ENCODE results near the gene KRTAP5-4. TPM values are rescaled to one million over a fixed set of nuclear protein-coding genes. Genes with fewer than 3 reads are reported as not detected.

Gene KRTAP5-4
- total and polyA plus RNA-seq, 2 donors (not counting 3 experiments of a cell fraction or from before 2014, with no cell fraction given): not detected

DNA sequence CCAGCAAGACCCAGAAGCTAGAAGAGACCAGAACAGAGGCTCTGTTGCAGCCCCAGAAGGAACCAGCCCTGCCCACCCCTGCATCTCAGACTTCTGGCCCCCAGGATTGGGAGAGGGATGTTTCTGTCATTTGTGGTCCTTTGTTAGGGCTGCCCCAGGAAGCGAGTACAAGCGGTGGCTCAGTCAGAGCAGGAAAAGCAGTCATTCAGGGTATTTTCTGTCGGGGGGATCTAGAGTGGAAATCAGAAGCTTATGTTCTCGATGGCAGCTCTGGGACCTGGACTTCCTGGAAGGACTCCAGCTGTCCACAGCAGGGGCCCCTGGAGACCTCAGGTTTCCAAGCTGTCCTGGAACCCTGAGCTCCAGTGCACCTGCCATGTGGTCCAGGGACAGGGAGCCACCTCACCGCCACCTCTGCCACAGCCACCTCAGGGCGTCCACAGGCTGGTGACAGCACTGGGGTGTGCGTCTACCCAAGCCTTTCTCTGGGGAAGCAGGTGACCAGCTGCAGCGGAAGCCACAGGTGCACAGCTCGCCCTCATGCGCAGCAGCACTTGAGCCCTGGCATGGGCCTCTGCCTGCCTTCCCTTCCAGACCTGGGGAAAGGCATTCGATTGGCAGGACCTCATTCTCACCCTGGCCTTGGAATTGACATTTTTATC, 10.2 kb upstream of the KRTAP5-4 start:
- Histone ChIP-seq H3K27ac (ENCODE audit: insufficient read depth, low read depth, low read length) (no peak overlapping the region), H3K9ac (replicated peaks; ENCODE audit: extremely low read depth, insufficient read depth, low read length) (no peak overlapping the region), H3K4me2 (ENCODE audit: insufficient read depth, low read length) (no peak overlapping the region), H3K36me3 (ENCODE audit: control insufficient read depth in 2 of 2, extremely low read depth in 1 of 2, insufficient read depth in 2 of 2, low read length in 2 of 2) (no peaks in the 10 kb centered on the region), H3K4me1 (ENCODE audit: control insufficient read depth, extremely low read depth, insufficient read depth, low read length) (no peaks in the 10 kb centered on the region), H3K9me1 (replicated peaks; ENCODE audit: control insufficient read depth, extremely low read depth, insufficient read depth, low read length) (no peaks in the 10 kb centered on the region), H3K9me3 (replicated peaks; ENCODE audit: control insufficient read depth, insufficient read depth, low read length) (no peaks in the 10 kb centered on the region), H3K27me3 (ENCODE audit: control insufficient read depth in 2 of 2, insufficient read depth in 2 of 2, low read length in 2 of 2) (peaks cover 0 to 10% of the 10 kb centered on the region in 2 experiments), H3K79me2 (ENCODE audit: control insufficient read depth, insufficient read depth, low read length) (no peaks in the 10 kb centered on the region), H4K20me1 (replicated peaks; ENCODE audit: control insufficient read depth, extremely low read depth, insufficient read depth, low read length) (no peaks in the 10 kb centered on the region), H3K4me3 (replicated peaks in 1 of 3; ENCODE audit: insufficient read depth in 1 of 3, low read depth in 1 of 3, low read length in 3 of 3) (no peak overlapping the region), H2AFZ (ENCODE audit: low read depth, low read length) (no peak overlapping the region)
- DNase-seq (ENCODE audit: low read depth, low spot score): no peak
- dilution Hi-C loops (cut with MboI; ENCODE audit: extremely low pct_ligation_motif_present, low sequenced_read_pairs): no loop called here
- TF ChIP-seq GATA2 (IDR thresholded peaks at IDR 0.05; ENCODE audit: insufficient read depth, insufficient read length, low read depth, low read length): no peak
- no peak for TF ChIP-seq FOS (IDR thresholded peaks at IDR 0.05; ENCODE audit: borderline replicate concordance, insufficient read depth, low read length)
- no peak for TF ChIP-seq EZH2 (IDR thresholded peaks at IDR 0.05; ENCODE audit: borderline replicate concordance, low read depth, low read length, severe bottlenecking)
- ChIA-PET CTCF (interaction anchor here (0.8 to 4.3 kb wide), 11 partner anchors 7 to 520 kb away, joined by 3 to 25 read pairs (median 5); no protein-coding TSS in a partner anchor), POLR2A (no interaction called here)
- intact Hi-C loops (cut with micrococcal nuclease): no loop called here
- no peak for FAIRE-seq
- BruUV-seq (replicated peaks): no TSS peak

DNA sequence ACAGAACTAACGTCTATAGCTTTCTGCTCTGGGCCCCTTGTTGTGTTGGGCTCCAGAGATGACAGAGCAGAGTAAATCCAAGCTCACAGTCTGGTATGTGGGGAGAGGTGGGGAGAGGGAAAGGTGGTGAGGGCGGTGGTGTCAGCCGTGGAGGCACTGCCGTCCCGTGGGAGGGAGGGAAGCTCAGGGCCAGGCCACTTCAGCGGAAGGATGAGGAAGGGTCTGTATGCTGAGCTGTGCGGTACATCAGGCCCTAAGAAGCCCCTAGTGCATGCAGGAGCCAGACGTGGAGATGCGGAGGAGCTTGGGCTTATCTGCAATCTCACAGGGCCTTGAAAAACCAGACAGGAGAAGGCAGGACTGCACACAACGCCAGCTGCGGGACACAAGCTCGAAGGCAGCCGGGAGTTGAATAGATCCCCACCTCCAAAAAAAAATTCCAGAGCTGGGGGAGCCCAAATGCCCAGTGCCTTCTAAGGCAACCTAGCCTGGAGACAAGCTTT, 9.2 kb upstream of the KRTAP5-4 start:
- POLR2A ChIA-PET: no interaction called here
- dilution Hi-C loops (cut with MboI; ENCODE audit: extremely low pct_ligation_motif_present, low sequenced_read_pairs): no loop called here

More for the DNA sequence above, 9.2 kb upstream of the KRTAP5-4 start:
- DNase-seq (ENCODE audit: low read depth, low spot score) (no peak), FAIRE-seq (no peak)
- Histone ChIP-seq H3K27ac (ENCODE audit: insufficient read depth, low read depth, low read length) (no peak overlapping the region), H3K4me3 (replicated peaks in 1 of 3; ENCODE audit: insufficient read depth in 1 of 3, low read depth in 1 of 3, low read length in 3 of 3) (no peak overlapping the region), H3K4me2 (ENCODE audit: insufficient read depth, low read length) (no peak overlapping the region), H3K9me1 (replicated peaks; ENCODE audit: control insufficient read depth, extremely low read depth, insufficient read depth, low read length) (no peaks in the 10 kb centered on the region), H3K4me1 (ENCODE audit: control insufficient read depth, extremely low read depth, insufficient read depth, low read length) (no peaks in the 10 kb centered on the region), H3K9ac (replicated peaks; ENCODE audit: extremely low read depth, insufficient read depth, low read length) (no peak overlapping the region), H3K79me2 (ENCODE audit: control insufficient read depth, insufficient read depth, low read length) (no peaks in the 10 kb centered on the region), H3K27me3 (ENCODE audit: control insufficient read depth in 2 of 2, insufficient read depth in 2 of 2, low read length in 2 of 2) (peaks cover 0 to 10% of the 10 kb centered on the region in 2 experiments), H3K9me3 (replicated peaks; ENCODE audit: control insufficient read depth, insufficient read depth, low read length) (no peaks in the 10 kb centered on the region), H4K20me1 (replicated peaks; ENCODE audit: control insufficient read depth, extremely low read depth, insufficient read depth, low read length) (no peaks in the 10 kb centered on the region), H3K36me3 (ENCODE audit: control insufficient read depth in 2 of 2, extremely low read depth in 1 of 2, insufficient read depth in 2 of 2, low read length in 2 of 2) (no peaks in the 10 kb centered on the region), H2AFZ (ENCODE audit: low read depth, low read length) (no peak overlapping the region)
- intact Hi-C loops (cut with micrococcal nuclease): no loop called here
- TF ChIP-seq MYC (IDR thresholded peaks at IDR 0.05; ENCODE audit: low read depth, low read length): no peak
- no peak for TF ChIP-seq GATA2 (IDR thresholded peaks at IDR 0.05; ENCODE audit: insufficient read depth, insufficient read length, low read depth, low read length)
- TF ChIP-seq, protein P1, sequence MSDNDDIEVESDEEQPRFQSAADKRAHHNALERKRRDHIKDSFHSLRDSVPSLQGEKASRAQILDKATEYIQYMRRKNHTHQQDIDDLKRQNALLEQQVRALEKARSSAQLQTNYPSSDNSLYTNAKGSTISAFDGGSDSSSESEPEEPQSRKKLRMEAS (IDR thresholded peaks at IDR 0.05; ENCODE audit: insufficient read depth, insufficient read length): no peak
- no peak for TF ChIP-seq POLR2A (IDR thresholded peaks at IDR 0.05; ENCODE audit: low read depth, low read length)
- no peak for TF ChIP-seq EZH2 (IDR thresholded peaks at IDR 0.05; ENCODE audit: borderline replicate concordance, low read depth, low read length, severe bottlenecking)
- no peak for TF ChIP-seq FOS (IDR thresholded peaks at IDR 0.05; ENCODE audit: borderline replicate concordance, insufficient read depth, low read length)
- no peak for TF ChIP-seq POLR2AphosphoS5 (IDR thresholded peaks at IDR 0.05; ENCODE audit: insufficient read depth, low read depth, low read length)
- no peak for TF ChIP-seq JUN (IDR thresholded peaks at IDR 0.05; ENCODE audit: borderline replicate concordance, insufficient read depth, insufficient read length, low read depth)
- TF ChIP-seq, protein P2, sequence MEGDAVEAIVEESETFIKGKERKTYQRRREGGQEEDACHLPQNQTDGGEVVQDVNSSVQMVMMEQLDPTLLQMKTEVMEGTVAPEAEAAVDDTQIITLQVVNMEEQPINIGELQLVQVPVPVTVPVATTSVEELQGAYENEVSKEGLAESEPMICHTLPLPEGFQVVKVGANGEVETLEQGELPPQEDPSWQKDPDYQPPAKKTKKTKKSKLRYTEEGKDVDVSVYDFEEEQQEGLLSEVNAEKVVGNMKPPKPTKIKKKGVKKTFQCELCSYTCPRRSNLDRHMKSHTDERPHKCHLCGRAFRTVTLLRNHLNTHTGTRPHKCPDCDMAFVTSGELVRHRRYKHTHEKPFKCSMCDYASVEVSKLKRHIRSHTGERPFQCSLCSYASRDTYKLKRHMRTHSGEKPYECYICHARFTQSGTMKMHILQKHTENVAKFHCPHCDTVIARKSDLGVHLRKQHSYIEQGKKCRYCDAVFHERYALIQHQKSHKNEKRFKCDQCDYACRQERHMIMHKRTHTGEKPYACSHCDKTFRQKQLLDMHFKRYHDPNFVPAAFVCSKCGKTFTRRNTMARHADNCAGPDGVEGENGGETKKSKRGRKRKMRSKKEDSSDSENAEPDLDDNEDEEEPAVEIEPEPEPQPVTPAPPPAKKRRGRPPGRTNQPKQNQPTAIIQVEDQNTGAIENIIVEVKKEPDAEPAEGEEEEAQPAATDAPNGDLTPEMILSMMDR (IDR thresholded peaks at IDR 0.05; ENCODE audit: extremely low read depth in 1 of 2, insufficient read depth in 1 of 2, low read depth in 1 of 2, low read length in 2 of 2): no peak
- BruUV-seq (replicated peaks): no TSS peak
- CTCF ChIA-PET: interaction anchor here (1.1 to 4.3 kb wide), 11 partner anchors 8 to 521 kb away, joined by 3 to 25 read pairs (median 5); no protein-coding TSS in a partner anchor

All from endothelial cell of umbilical vein (primary cell).